ENCODE data around the gene GPR151. TPM values are rescaled to one million over a fixed set of nuclear protein-coding genes. Genes with fewer than 3 reads are reported as not detected.

The GPR151 gene
- polyA plus RNA-seq, 1 donor: not detected

DNA sequence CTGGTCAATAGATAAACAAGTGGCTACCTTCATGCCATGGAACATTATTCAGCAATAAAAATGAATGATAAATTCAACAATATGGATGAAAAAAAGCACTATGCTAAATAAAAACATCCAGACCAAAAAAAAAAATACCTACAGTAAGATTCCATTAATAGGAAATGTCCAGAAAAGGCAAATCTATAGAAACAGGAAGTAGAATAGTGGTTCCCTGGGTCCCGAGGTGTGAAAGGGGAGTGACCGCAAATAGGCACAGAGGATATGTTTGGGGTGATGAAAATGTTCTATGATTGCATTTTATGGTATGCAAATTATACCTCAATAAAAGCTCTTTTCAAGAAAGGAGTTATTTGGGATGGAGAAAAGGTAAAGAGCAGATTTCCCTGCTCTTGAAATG is 3.6 kb upstream of the GPR151 start:
- DNase-seq: no peak

DNA sequence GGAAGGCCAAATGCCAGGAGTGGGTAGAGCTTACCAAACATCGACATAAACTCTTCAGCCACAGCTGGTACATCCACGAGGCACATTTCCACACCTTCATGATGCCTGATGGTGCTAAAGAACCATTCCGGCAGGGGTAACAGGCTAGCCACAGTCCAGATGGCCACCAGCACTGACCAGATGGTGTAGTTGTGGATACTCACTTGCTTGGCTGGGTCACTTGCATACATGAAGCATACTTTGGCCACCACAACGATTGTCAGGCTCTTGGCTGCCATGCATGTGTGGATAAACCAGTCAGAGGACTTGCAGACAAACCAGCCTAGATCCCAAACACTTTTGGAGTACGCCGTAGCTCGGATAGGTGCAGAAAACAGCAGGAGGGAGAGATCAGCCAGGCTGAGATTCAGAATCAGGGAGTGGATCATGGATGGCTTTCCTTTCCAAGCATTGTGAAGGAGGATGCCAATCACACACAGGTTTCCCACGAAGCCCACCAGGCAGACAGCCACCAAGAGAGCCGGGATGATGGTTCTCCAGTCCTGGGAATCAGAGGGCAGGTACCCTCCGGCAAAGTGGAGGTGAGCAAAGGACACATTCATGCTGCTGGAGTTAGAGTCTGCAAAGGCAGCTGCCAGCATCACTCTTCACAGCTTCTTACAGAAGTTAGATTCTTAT is 378 bp downstream of the GPR151 start:
- no peak for DNase-seq

DNA sequence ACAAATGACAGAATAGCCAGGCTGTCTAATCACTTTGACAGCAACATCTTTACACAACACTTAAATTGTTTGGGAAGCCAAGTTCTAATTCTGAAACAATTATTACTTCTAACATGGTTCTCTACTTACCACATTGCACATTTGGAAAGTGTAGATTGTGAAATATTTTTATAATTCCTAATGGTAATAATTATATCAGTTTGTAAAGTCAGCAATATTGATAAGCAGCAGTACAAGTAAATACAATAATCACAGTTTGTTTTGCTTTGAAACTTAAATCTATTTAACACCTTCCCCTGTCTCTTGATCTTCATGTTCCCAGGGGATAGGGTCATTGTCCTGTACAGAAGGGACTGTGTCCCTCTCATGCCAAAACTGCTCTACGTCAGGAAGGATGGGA is 1.4 kb downstream of the GPR151 start:
- DNase-seq: no peak

DNA sequence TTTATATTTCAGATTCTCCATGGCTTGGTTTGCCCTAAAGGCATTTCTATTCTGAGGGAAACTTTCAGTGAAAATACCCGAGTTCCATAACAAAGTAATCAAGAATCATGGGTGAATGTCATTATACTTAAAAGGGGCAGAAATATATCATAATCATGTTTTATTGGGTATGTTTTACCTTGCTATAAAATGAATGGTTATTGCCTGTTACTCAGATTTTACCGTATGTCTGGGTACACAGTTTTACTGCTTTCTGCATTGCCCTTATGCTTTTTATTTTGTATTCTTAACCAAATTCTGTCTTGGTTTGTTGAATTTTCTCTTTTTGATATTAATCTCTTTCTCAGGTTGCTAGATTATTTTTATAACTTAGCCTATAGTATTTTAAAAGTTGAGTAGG is 2.5 kb downstream of the GPR151 start:
- no peak for DNase-seq

DNA sequence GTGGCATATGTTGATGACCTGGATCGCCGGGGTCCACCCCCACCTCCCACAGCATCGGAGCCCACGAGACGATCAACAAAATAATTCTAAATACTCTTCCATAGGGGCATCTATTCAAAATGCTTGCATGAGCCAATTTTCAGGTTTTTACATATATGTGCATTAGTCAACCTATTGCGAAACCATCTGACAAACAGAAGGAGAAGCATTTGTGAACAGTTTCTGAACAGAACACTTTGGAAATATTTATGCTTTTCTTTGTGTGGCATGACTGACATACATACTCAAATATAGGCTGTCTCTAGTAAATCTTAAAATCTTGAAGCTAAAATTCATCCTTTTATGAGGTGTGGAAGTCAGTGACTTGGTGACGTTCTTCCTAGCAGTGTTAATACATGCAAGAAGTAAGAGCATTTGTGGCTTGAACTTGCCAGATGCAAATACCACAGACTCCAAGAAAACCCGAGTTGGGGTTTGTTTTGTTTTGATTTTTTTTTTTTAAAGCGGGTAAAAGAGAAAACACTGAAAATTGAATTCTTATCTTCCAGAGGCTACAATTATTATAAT is 5.3 kb downstream of the GPR151 start:
- no peak for DNase-seq

DNA sequence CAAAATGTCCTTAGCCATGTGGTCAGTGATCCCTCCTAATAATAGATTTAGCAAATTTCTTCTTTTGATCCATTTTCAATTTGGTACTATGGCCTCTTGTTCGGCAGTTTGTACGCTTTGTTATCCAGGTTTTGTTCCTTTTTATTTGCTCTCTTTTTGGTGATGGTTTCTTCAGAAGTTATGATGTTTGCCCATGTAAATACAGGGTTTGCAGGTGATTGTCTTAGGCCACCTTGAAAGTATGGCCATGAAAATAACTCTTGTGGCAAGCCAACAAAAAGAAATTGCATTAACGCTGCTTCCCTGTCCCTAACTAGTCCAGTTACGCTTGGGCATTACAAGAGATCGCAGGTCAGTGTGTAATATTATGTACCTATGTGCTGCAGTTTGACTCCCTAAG is 8.6 kb downstream of the GPR151 start:
- DNase-seq: no peak

DNA sequence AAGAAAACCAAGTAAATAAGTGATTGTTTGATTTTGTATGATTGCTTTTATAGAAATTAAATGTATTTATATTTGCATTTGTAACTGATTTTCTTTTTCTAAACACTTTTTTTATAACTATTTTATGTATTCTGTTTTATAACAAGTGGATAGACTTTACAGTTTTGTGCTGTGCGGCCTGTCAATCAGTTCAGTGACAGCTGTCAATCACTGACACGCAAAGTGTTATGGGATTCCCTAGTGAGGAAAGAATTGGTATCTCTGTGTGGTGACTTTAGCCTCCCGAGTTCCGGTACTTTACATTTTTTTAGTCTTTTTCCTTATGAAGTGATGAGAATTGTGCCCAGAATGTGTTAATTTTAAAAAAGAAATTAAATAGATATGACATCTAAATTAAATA is 16.3 kb downstream of the GPR151 start:
- DNase-seq: no peak

DNA sequence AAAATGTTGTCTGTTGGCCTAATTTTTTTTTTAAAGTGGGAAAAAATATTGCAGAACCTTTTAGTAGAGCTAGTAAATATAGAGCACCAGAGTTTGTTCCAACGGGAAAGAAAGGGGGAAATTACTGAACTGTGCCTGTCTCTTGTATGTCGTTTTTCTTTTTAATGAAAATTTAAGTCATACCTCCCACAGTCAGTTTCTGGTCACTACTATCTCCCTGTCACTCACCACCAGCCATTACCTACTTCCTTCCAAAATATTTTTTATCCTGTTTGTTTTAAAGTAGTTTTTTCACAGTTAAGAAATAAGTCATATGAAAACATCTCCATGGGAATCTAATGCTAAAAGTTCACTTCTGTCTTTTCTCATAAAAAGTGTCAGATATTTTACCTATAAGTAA is 21.3 kb downstream of the GPR151 start:
- no peak for DNase-seq

DNA sequence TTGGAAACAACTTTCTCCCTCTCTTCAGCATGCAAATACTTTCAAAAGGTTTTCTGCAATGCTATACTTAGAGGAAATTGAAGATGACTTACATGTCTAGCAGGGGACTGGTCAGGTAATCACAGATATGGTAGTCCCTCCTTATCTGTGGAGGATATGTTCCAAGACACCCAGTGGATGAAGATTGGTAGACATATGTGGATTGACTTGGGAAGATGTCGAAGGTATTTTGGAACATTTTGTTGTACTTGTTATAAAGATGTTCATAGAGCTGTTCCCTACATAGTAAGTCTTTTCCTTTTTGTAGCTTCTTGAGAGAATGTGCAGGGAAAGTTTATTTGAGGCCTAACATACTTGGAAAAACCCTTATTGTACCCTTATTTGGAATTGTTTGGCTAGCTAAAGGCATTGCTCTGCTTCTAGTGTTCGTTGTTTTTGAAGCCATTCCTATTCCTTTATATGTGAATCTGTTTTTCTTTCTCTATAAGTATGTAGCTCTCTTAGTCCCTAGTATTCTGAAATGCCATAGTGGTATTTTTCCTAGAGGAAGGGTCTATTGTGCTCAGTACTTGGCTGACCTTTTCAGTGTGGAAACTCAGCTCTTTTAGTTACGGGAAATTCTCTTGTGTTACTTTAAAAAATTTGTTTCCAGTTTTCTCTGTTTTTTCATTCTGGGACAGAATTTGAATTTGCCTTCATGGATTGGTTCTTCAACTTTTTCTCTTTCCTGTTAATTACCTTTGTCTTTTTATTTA is 25.7 kb downstream of the GPR151 start:
- no peak for DNase-seq

DNA sequence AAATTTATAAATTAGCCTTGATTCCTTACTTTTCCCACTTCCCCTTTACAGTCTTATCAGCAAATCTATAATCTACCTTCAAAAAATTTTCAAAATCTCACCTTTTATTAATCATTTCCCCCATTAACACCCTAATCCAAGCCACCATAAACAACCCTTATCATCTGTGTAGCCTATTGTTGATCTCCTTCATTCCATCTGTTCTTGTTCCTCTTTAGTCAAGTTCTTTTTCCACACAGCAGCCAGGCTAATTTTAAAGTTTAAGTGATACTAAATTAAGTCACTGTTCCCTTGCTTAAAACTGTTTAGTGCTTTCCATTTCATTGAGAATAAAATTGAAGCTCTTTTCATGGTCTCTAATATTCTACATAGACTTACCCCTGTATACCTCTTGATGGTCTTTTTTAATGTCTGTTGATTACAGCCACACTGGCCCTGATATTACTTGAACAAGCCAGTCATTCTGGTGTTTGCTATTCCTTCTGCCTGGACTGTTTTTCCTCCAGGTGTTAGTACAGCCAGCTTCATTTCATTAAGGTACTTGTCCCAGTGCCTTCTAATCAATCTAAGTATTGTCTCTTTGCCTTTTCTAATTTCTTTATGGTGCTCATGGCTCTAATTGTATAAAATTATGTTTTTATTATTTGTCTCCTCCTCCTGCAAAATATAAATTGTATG is 31.1 kb downstream of the GPR151 start:
- DNase-seq: no peak

DNA sequence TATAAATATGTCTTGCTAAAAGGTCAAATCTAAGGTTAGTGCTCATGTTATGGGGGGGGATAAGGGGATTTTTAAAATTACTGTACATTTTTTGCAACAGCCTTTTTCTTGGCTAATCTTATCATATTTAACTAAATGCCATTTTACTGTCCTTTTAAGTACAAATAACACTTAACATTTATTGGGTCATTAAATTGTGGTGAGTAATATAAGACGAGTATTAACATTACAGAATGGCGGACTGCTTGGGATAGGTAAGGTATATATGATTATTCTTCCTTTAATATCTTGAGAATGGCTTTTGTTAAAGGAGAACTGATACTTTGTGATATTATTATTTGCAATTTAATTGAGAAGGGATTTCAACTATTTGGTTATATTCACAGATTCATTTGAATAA is 33.2 kb downstream of the GPR151 start:
- DNase-seq: no peak

DNA sequence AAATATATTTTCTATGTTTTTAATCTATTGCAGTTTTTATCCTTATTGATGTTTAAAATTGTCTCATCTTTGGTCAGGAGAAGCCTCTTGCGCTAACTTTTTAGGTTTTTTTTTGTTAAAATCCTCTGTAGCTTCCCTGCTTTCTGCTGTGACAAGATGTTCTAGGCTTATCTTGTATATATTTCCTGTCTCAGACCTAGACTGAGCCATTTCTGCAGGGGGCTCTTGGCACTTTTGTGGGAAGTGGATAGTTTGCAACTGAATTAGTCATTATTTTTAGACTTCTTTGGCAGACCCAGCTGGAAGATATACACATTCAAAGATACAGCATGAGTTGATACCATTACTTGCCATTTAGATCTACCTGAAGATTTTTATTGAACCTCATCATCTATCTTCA is 40.1 kb downstream of the GPR151 start:
- no peak for DNase-seq

DNA sequence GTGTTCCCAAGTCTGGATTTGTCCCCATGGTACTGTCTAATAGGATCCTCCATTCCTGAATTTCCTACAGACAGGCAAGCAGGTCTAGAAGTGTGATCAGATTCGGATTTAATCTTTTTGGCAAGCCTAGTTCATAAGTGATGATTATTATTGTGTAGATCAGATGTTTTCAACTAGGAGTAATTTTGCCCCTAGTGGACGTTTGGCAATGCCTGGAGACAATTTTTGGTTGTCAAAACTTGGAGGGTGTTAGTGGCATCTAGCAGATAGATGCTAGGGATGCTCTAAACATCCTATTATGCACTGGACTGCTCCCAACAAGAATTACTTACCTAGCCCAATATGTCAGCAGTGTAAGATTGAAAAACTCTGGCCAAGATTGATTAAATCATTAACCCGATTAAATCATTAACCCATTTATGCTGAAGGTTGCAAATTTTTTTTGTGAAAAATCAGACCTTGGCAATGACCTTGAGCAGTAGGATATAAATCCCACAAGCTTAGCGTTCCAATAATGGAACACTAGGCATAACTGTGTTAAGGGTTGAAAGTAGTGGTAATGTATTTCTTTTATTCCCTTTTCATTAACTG is 40.7 kb downstream of the GPR151 start:
- no peak for DNase-seq

DNA sequence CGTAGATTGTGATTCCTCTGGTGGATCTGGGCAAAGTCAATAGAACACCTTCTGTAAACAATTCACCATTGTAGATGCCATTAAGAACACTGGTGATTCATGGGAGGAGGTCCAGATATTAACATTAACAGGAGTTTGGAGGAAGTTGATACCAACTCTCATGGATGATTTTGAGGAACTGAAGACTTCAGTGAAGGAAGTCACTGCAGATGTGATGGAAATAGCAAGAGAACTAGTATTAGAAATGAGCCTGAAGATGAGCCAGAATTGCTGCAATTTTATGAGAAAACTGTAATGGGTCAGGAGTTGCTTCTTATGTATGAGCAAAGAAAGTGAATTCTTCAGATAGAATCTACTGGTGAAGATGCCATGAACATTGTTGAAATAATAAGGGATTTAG is 41.9 kb downstream of the GPR151 start:
- DNase-seq: no peak

DNA sequence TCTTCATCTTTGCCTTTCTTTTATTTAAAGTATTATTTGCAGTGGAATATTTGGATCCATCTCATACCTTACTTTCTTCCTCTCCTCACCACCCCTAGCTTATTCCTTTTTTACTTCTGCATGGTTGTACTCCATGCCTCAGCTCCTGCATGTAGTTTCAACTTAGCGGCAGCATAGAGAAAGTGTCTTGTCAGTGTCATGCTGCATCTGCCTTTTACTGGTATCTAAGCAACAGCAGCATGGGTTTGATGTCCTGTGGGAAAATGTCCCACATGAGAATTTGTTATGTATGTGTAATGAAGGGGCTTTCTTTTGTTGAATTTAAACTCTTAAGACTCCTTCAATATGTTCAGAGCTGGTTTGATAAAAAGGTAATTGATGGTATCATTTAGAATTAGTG is 48.2 kb downstream of the GPR151 start:
- DNase-seq: no peak

DNA sequence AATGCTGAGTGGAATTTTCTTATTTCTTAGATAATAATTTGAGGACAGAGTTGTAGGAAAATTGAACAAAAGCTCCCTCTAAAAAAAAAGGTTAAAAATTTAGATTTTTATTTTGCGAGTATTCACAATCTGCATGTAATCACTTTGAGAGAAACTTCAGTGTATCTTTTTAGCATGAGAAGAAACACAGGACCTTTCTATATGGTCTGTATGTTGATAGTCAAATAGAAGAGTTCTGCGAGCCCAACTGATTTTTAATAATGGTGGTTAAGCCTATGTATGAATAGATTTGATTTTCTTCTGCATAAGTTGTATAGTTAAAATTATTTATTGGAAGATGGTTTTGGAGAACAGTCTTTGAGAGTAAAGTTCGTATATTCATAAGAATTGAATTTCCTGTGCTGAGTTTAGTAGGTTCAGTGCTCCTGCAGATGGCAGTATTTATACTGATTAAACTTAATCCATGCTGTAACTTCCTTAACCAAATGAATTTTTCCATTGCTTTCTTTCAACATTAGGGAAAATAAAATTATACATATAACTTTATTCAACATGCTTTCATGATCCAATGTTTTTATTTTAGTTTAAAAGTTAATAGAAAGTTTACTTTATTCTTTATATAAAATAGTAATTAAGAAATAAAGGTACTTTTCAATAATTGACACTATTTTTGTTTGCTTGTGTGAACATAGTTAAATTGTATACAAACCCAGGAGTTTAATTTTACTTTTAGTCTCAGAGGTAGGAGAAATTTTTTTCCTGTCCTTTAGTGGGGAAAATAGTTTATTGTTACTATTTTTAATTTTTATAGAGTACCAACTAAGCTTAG is 49.3 kb downstream of the GPR151 start:
- DNase-seq: no peak

DNA sequence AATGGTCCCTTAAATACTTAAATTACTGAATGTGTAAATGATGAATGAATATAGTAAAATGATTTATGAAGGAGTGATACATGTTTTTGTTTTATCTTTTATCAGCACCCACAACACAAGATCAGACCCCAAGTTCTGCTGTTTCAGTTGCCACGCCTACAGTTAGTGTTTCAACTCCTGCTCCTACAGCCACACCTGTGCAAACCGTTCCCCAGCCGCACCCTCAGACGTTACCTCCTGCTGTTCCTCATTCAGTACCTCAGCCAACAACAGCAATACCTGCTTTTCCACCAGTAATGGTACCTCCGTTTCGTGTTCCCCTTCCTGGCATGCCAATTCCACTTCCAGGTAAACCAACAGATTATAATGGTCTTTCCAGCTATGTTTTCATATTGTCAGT is 52.5 kb downstream of the GPR151 start:
- DNase-seq: no peak

Other genes with a start within 250 kb of the GPR151 start
- gene POU4F3, start 177.4 kb downstream of the GPR151 start, polyA plus RNA-seq (ENCODE audit: insufficient read length): 0.10 TPM
- gene TCERG1, start 68.9 kb downstream of the GPR151 start, polyA plus RNA-seq (ENCODE audit: insufficient read length): 69.2 TPM